Uterus (tissue), 2 donors: ENCODE measurements around the gene NPAS2.

Experiments used
- POLR2A ChIP-seq, 2 donors: fragments of 450-650 bp; IDR thresholded peaks; one replicate each; pipeline ENCODE4 v1.6.1; 2016; ENCODE audit warnings: antibody characterized with exemption in 2 of 2, mild to moderate bottlenecking in 1 of 2, moderate library complexity in 1 of 2
- TF ChIP-seq, protein P1 (sequence below), 4 experiments: fragments of 200-600 bp in 2 of 4; fragments of 450-650 bp in 2 of 4; sonication (generic) in 2 of 4; IDR thresholded peaks; one replicate each; pipeline ENCODE4 v1.5.1; 2016 to 2019; ENCODE audit warnings: antibody characterized with exemption in 4 of 4, mild to moderate bottlenecking in 2 of 4, moderate library complexity in 1 of 4

DNA sequence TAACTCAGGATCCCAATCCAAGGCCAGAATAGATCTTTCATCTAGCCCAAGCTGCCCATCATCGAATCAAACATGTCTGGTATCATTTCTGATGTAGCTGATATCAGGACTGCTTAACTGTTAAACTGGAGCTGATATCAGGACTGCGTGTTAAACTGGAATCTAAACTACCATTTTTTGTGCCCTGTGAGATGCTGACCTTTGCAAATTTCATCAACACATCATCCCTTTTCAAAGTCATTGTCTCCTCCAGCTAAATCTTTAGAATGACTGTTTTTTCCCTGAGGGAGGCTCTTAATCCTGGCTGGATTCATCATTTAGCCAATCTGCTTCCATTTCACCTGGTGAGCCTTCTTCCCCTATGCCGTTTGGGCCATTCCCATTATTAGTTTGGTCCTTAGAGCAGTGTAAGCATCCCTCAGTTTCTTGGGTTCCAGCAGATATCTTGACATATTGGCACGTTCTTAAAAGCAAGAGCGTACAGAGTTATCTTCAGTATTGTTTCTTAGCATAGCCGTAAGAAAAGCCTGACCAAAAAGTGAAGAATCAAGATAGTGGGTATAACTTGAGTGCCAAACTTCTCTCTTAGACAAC lies 194.4 kb downstream of the NPAS2 start:
- TF ChIP-seq, protein P1, sequence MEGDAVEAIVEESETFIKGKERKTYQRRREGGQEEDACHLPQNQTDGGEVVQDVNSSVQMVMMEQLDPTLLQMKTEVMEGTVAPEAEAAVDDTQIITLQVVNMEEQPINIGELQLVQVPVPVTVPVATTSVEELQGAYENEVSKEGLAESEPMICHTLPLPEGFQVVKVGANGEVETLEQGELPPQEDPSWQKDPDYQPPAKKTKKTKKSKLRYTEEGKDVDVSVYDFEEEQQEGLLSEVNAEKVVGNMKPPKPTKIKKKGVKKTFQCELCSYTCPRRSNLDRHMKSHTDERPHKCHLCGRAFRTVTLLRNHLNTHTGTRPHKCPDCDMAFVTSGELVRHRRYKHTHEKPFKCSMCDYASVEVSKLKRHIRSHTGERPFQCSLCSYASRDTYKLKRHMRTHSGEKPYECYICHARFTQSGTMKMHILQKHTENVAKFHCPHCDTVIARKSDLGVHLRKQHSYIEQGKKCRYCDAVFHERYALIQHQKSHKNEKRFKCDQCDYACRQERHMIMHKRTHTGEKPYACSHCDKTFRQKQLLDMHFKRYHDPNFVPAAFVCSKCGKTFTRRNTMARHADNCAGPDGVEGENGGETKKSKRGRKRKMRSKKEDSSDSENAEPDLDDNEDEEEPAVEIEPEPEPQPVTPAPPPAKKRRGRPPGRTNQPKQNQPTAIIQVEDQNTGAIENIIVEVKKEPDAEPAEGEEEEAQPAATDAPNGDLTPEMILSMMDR (IDR thresholded peaks at IDR 0.05) = no peak
- TF ChIP-seq POLR2A (IDR thresholded peaks at IDR 0.05) = no peak
